Stimulated activated CD4-positive, alpha-beta T cell treated with anti-CD3 and anti-CD28 coated beads, Interleukin-15, amount 100 ng/mL, for 24 hours (primary cell): ENCODE measurements around the gene PFN1.
A peak's percentile ranks its signal among the peaks of the same experiment; 100 is the strongest.

Experiments
- DNase-seq: peaks from one replicate; pipeline ENCODE4 v3.0.0-alpha.2; 2020

PFN1 gene

GRCh38 chr17:4967539-4968485, 19.5 kb upstream of the PFN1 start, which contains the start of gene SPAG7:
SPAG7 (minus strand) TSS chr17:4967817; CDS start chr17:4967804, 13 bp downstream.
- DNase-seq: peak; percentile 94

- peak; percentile 95 for DNase-seq
These were observed 18.7 kb upstream of the PFN1 start for GRCh38 chr17:4966844-4967538.

DNA sequence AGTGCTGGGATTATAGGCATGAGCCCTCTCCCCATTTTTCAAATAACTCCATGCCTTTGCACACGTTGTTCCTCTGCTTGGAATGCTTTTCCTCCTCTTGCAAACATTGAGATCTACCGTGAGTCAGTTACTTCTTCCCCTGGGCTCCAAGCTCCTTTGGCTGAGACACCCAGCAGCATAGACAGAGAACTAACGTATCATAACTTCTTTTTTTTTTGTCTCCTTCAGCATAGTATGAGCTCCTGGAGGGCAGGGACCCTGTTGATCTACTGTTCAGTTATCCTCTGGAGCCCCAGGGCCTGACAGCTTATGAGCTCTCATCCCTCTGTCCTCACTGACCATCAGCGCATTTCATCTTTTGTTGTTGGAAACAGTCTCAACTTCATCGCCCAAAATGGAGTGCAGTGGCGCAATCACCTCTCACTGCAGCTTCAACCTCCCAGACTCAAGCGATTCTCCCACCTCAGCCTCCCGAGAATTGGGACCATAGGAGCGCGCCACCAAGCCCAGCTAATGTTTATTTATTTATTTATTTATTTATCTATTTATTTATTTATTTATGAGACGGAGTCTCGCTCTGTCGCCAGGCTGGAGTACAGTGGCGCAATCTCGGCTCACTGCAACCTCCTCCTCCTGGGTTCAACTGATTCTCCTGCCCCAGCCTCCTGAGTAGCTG, 17.1 kb upstream of the PFN1 start:
- no peak for DNase-seq

- no peak for DNase-seq
These were observed 12.1 kb upstream of the PFN1 start for GRCh38 chr17:4960279-4960922.

- DNase-seq: no peak
These were observed 11.1 kb upstream of the PFN1 start for GRCh38 chr17:4959261-4959965.

GRCh38 chr17:4958102-4958501, 9.8 kb upstream of the PFN1 start:
- no peak for DNase-seq

GRCh38 chr17:4956493-4957061, 8.2 kb upstream of the PFN1 start:
- peak; percentile 66 for DNase-seq

DNA sequence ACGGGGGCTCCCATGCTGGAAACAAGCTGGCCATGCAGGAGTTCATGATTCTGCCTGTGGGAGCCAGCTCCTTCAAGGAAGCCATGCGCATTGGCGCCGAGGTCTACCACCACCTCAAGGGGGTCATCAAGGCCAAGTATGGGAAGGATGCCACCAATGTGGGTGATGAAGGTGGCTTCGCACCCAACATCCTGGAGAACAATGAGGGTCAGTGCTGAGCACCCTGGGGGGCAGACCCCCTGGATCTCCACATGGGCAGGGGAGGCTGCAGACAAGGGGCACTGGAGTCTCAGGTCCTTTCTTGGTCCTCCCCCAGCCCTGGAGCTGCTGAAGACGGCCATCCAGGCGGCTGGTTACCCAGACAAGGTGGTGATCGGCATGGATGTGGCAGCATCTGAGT, 6.8 kb upstream of the PFN1 start:
- no peak for DNase-seq

DNA sequence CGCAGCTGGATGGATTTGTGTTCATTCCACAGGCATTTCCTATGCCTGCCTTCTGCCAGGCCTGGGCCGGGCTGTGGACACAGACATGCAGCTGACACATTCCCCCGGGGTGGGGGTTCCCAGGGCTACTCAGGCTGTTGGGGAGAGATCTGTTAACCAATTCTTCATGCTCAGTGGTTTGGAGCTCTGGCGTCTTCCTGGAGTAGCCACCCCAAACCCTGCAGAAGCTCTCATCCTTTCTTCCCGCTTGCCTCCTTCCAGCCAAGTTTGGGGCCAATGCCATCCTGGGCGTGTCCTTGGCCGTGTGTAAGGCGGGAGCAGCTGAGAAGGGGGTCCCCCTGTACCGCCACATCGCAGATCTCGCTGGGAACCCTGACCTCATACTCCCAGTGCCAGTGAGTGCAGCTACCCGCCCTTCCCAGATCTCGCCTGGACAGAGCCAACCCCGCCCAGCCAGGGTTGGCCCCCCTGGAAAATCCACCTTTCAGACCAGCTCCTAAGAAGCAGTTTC, 5.2 kb upstream of the PFN1 start:
- no peak for DNase-seq

DNA sequence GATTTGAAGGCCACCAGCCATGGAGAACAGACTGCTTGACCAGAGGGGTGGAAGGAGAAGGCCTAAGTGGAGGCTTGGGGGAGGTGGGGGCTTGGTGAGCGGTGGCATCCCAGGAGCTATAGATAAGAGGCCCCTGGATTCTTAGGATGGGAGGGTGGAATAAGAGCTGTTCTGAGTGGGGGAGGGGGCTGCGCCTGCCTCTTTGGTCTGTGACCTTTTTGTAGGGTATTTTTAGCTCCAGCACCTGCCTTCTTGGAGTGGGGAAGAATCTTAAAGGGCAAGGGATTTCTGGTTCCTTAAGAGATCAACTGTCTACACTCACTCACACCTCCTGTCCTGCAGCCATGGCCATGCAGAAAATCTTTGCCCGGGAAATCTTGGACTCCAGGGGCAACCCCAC, 3.2 kb upstream of the PFN1 start:
- DNase-seq: no peak

- no peak for DNase-seq
These were observed 2.4 kb upstream of the PFN1 start, which contains the start of gene ENO3 for GRCh38 chr17:4950746-4951204. ENO3 (plus strand) TSS chr17:4951119; CDS start chr17:4951830, 711 bp downstream.

GRCh38 chr17:4950075-4950745, 1.9 kb upstream of the PFN1 start:
- DNase-seq: peak; percentile 62

- DNase-seq: peak; percentile 89
These were observed 1.2 kb upstream of the PFN1 start for GRCh38 chr17:4949321-4950074.

- DNase-seq: peak; percentile 84
These were observed 596 bp upstream of the PFN1 start for GRCh38 chr17:4948931-4949320.

- peak; percentile 80 for DNase-seq
These were observed 742 bp downstream of the PFN1 start for GRCh38 chr17:4947411-4948165.

DNA sequence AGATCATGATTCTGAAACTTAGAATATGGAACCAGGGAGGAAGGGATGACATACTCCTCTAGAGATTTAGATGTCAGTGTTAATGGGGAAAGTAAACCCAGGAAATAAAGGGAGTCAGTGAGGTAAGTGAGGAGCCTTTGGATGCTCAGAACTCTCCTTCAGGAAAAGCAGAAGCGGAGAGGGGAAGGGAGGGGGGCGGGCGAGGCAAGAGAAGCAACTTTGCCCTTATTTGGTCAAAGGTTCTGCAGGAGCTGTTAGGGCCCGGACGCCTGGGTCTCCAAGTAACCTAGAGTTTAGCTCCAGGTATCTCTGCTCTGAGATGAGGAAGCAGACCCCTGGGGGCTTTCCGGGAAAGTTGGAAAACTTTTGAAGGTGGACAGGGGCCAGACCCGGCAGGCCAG, 1.3 kb downstream of the PFN1 start:
- DNase-seq: no peak

GRCh38 chr17:4946312-4946976, 1.9 kb downstream of the PFN1 start:
- no peak for DNase-seq

- DNase-seq: no peak
These were observed 2.4 kb downstream of the PFN1 start for GRCh38 chr17:4945944-4946280.
